Upper lobe of left lung (tissue), 4 donors: ENCODE measurements around the gene BRWD1.

ENCODE experiments used
- CTCF ChIP-seq, 6 experiments: fragments of 450-650 bp in 4 of 6; fragments of 200-600 bp in 2 of 6; sonication (generic) in 2 of 6; IDR thresholded peaks; one replicate each; pipeline ENCODE4 v1.5.1; 2016 to 2019; ENCODE audit warnings: antibody characterized with exemption in 6 of 6
- POLR2AphosphoS5 ChIP-seq, 2 donors: sonication (generic); formaldehyde crosslinking; IDR thresholded peaks; one replicate each; pipeline ENCODE4 v1.5.1; 2017; ENCODE audit warnings: antibody characterized with exemption in 2 of 2

GRCh38 chr21:39209334-39209688, 104.1 kb downstream of the BRWD1 start:
- TF ChIP-seq POLR2AphosphoS5 (IDR thresholded peaks at IDR 0.05), result no peak
- TF ChIP-seq CTCF (IDR thresholded peaks at IDR 0.05), result no peak
